ENCODE results near the gene CTR9.
"Not testable (repeated sequence)": the region's sequence is repeated elsewhere in the genome, so short reads cannot be mapped to it uniquely, and the experiment has no call there.

GRCh38 chr11:10822491-10822890 is 71.4 kb downstream of the CTR9 start:
- not testable (repeated sequence) for TF ChIP-seq ZNF57 (CRISPR knock-in tag; IDR thresholded peaks at IDR 0.05); BRD4 (IDR thresholded peaks at IDR 0.05); CXXC5 (CRISPR knock-in tag; IDR thresholded peaks at IDR 0.05); PTBP1 (IDR thresholded peaks at IDR 0.05; ENCODE audit: low read depth, low read length); HNRNPL (IDR thresholded peaks at IDR 0.05; ENCODE audit: low read depth, low read length); MCM2 (IDR thresholded peaks at IDR 0.05; ENCODE audit: low read depth); EZH2 (IDR thresholded peaks at IDR 0.05; ENCODE audit: borderline replicate concordance, low read depth, low read length); TAF1 (IDR thresholded peaks at IDR 0.05; ENCODE audit: control insufficient read depth, extremely low read depth, insufficient read depth, low read length, severe bottlenecking); KAT2B (IDR thresholded peaks at IDR 0.05; ENCODE audit: low read depth, low read length); REST (IDR thresholded peaks at IDR 0.05; ENCODE audit: borderline replicate concordance); REST (CRISPR knock-in tag; IDR thresholded peaks at IDR 0.05; ENCODE audit: low read depth); PBX2 (CRISPR knock-in tag; IDR thresholded peaks at IDR 0.05; ENCODE audit: low read depth); PBX2 (tag; conservative IDR thresholded peaks at IDR 0.05; ENCODE audit: low read depth); GABPA (tag; conservative IDR thresholded peaks at IDR 0.05; ENCODE audit: low read depth); SIN3A (IDR thresholded peaks at IDR 0.05; ENCODE audit: borderline replicate concordance in 2 of 2, control insufficient read depth in 1 of 2, low read depth in 2 of 2, low read length in 2 of 2)
